Panc1 (cell line): ENCODE results near the gene AP3B2.

Source experiments
- CTCF ChIP-seq: fragments of 450-650 bp; IDR thresholded peaks from 2 replicates; pipeline ENCODE4 v1.5.1; 2017; ENCODE audit warnings: mild to moderate bottlenecking
- POLR2AphosphoS5 ChIP-seq: IDR thresholded peaks from 2 replicates; pipeline ENCODE4 v1.6.1; 2012; ENCODE audit warnings: mild to moderate bottlenecking, low read depth, low read length, moderate library complexity
- REST ChIP-seq, 2 experiments: IDR thresholded peaks; 2 replicates each; pipeline ENCODE4 v1.6.1; 2011 to 2012; ENCODE audit warnings: low read depth in 2 of 2, control low read depth in 1 of 2, low read length in 1 of 2, mild to moderate bottlenecking in 1 of 2, moderate library complexity in 1 of 2; ENCODE audit not compliant: insufficient read depth in 1 of 2
- SIN3A ChIP-seq: IDR thresholded peaks from 2 replicates; pipeline ENCODE4 v1.6.1; 2012; ENCODE audit warnings: low read depth, mild to moderate bottlenecking, low read length, moderate library complexity, borderline replicate concordance; ENCODE audit not compliant: insufficient read depth
- TCF7L2 ChIP-seq: IDR thresholded peaks from 2 replicates; pipeline ENCODE4 v1.6.1; 2011; ENCODE audit warnings: mild to moderate bottlenecking, low read depth, low read length, inconsistent platforms

GRCh38 chr15:82748315-82748714 is 38.6 kb upstream of the AP3B2 start:
- TF ChIP-seq TCF7L2, result no peak
- TF ChIP-seq CTCF, result no peak
- TF ChIP-seq POLR2AphosphoS5, result no peak
- TF ChIP-seq SIN3A, result no peak
- TF ChIP-seq REST (IDR thresholded peaks at IDR 0.05; ENCODE audit: insufficient read depth in 1 of 2, low read depth in 2 of 2, low read length in 1 of 2), result no peak
